Endothelial cell of umbilical vein (primary cell): Measurements from ENCODE around the gene TBC1D9B. TPM values are rescaled to one million over a fixed set of nuclear protein-coding genes. Genes with fewer than 3 reads are reported as not detected.

Source experiments
- BruUV-seq: library from RNA; stranded (reverse); fragments of 400-500 nt; replicated peaks from 2 replicates; lab custom pipeline; 2021; lab: Mats Ljungman, UMichigan
- CTCF ChIA-PET: fragments of 300-600, 350-600 bp; sonication (Branson Sonifier 250); formaldehyde crosslinking; loops from one replicate; lab custom pipeline; 2021; ENCODE audit warnings: antibody characterized with exemption, inconsistent platforms; lab: Charles Lee
- POLR2A ChIA-PET: fragments of 300-600, 350-600 bp; sonication (Branson Sonifier 250); formaldehyde crosslinking; loops from one replicate; lab custom pipeline; 2021; ENCODE audit warnings: antibody characterized with exemption, inconsistent platforms; lab: Charles Lee
- DNase-seq: peaks from one replicate; pipeline ENCODE4 v3.0.0-alpha.2; 2011; ENCODE audit warnings: low read depth, low spot score
- FAIRE-seq: peaks from 2 replicates; lab custom pipeline; 2011; peaks lifted over from hg19 to GRCh38; lab: Jason Lieb, UNC
- H2AFZ ChIP-seq: 2 replicates; pipeline ENCODE4 v1.6.0; 2012; ENCODE audit warnings: low read depth, low read length, control low read depth, inconsistent platforms
- H3K27ac ChIP-seq: 2 replicates; pipeline ENCODE4 v1.5.1; 2011; ENCODE audit warnings: low read depth, mild to moderate bottlenecking, control low read depth, low read length, moderate library complexity; ENCODE audit not compliant: insufficient read depth
- H3K27me3 ChIP-seq, 2 experiments: 2 replicates each; pipeline versions ENCODE4 v1.6.0 to v1.6.1; 2011; ENCODE audit warnings: low read length in 2 of 2, mixed read lengths in 1 of 2; ENCODE audit not compliant: control insufficient read depth in 2 of 2, insufficient read depth in 2 of 2
- H3K36me3 ChIP-seq, 2 experiments: 2 replicates in 1 of 2; 3 replicates in 1 of 2; pipeline ENCODE4 v1.5.1; 2011; ENCODE audit warnings: low read length in 2 of 2, mild to moderate bottlenecking in 1 of 2, moderate library complexity in 1 of 2; ENCODE audit not compliant: control insufficient read depth in 2 of 2, insufficient read depth in 2 of 2; ENCODE audit errors: extremely low read depth in 1 of 2
- H3K4me1 ChIP-seq: 3 replicates; pipeline ENCODE4 v1.5.1; 2011; ENCODE audit warnings: mild to moderate bottlenecking, low read length; ENCODE audit not compliant: control insufficient read depth, insufficient read depth; ENCODE audit errors: extremely low read depth
- H3K4me2 ChIP-seq: 2 replicates; pipeline ENCODE4 v1.6.1; 2011; ENCODE audit warnings: low read length, control low read depth, mixed read lengths; ENCODE audit not compliant: insufficient read depth
- H3K4me3 ChIP-seq, 3 experiments: fragments of 200-600 bp in 1 of 3; sonication (generic), shearing (Covaris generic) in 1 of 3; replicated peaks in 1 of 3; 2 replicates each; pipeline ENCODE4 v1.5.1; 2011 to 2016; ENCODE audit warnings: control low read depth in 3 of 3, low read length in 3 of 3, mild to moderate bottlenecking in 2 of 3, inconsistent platforms in 1 of 3, low read depth in 1 of 3, moderate library complexity in 1 of 3; ENCODE audit not compliant: insufficient read depth in 1 of 3
- H3K79me2 ChIP-seq: 2 replicates; pipeline ENCODE4 v1.6.0; 2012; ENCODE audit warnings: low read length, inconsistent platforms; ENCODE audit not compliant: control insufficient read depth, insufficient read depth
- H3K9ac ChIP-seq: replicated peaks from 2 replicates; pipeline ENCODE3; 2011; ENCODE audit warnings: low read length, control low read depth; ENCODE audit not compliant: insufficient read depth; ENCODE audit errors: extremely low read depth
- H3K9me1 ChIP-seq: replicated peaks from 3 replicates; pipeline ENCODE4 v1.6.0; 2011; ENCODE audit warnings: mild to moderate bottlenecking, low read length; ENCODE audit not compliant: control insufficient read depth, insufficient read depth; ENCODE audit errors: extremely low read depth
- H3K9me3 ChIP-seq: replicated peaks from 2 replicates; pipeline ENCODE4 v1.5.1; 2012; ENCODE audit warnings: low read length, inconsistent platforms; ENCODE audit not compliant: control insufficient read depth, insufficient read depth
- H4K20me1 ChIP-seq: replicated peaks from 2 replicates; pipeline ENCODE3; 2011; ENCODE audit warnings: mild to moderate bottlenecking, low read length; ENCODE audit not compliant: control insufficient read depth, insufficient read depth; ENCODE audit errors: extremely low read depth
- CTCF ChIP-seq, 2 donors: IDR thresholded peaks; 1 replicate in 1 of 2; 2 replicates in 1 of 2; pipeline ENCODE4 v1.5.1; 2011; ENCODE audit warnings: low read length in 2 of 2, mild to moderate bottlenecking in 2 of 2, moderate library complexity in 2 of 2, control low read depth in 1 of 2, inconsistent platforms in 1 of 2, low read depth in 1 of 2; ENCODE audit not compliant: insufficient read depth in 1 of 2; ENCODE audit errors: extremely low read depth in 1 of 2
- EZH2 ChIP-seq: IDR thresholded peaks from 2 replicates; pipeline ENCODE4 v1.6.1; 2012; ENCODE audit warnings: borderline replicate concordance, low read depth, mild to moderate bottlenecking, moderate library complexity, low read length, inconsistent platforms; ENCODE audit not compliant: severe bottlenecking
- FOS ChIP-seq: IDR thresholded peaks from 2 replicates; pipeline ENCODE4 v1.6.1; 2011; ENCODE audit warnings: mild to moderate bottlenecking, low read length, moderate library complexity, borderline replicate concordance; ENCODE audit not compliant: insufficient read depth
- GATA2 ChIP-seq: IDR thresholded peaks from 2 replicates; pipeline ENCODE4 v1.7.0; 2011; ENCODE audit warnings: low read depth, mild to moderate bottlenecking, moderate library complexity, mixed read lengths, low read length; ENCODE audit not compliant: insufficient read length, insufficient read depth
- JUN ChIP-seq: IDR thresholded peaks from 2 replicates; pipeline ENCODE4 v1.6.1; 2011; ENCODE audit warnings: borderline replicate concordance, low read depth; ENCODE audit not compliant: insufficient read length, insufficient read depth
- MAX ChIP-seq: IDR thresholded peaks from 2 replicates; pipeline ENCODE4 v1.6.1; 2011; ENCODE audit not compliant: insufficient read depth, insufficient read length
- MYC ChIP-seq: IDR thresholded peaks from one replicate; pipeline ENCODE4 v1.6.1; 2011; ENCODE audit warnings: mild to moderate bottlenecking, low read depth, low read length
- POLR2A ChIP-seq: IDR thresholded peaks from 2 replicates; pipeline ENCODE4 v1.6.1; 2012; ENCODE audit warnings: low read depth, mild to moderate bottlenecking, control low read depth, low read length
- POLR2AphosphoS5 ChIP-seq: IDR thresholded peaks from 2 replicates; pipeline ENCODE4 v1.6.1; 2012; ENCODE audit warnings: low read depth, mild to moderate bottlenecking, control low read depth, low read length, moderate library complexity; ENCODE audit not compliant: insufficient read depth
- dilution Hi-C: fragments of 300-500 bp; cut with MboI; formaldehyde crosslinking; loops from one replicate; pipeline ENCODE4 v1.15.0; 2019; ENCODE audit warnings: low sequenced_read_pairs; ENCODE audit not compliant: extremely low pct_ligation_motif_present
- intact Hi-C: fragments of 100-400 bp; cut with micrococcal nuclease; formaldehyde crosslinking; loops from one replicate; pipeline ENCODE4 v1.10.0; 2022
- polyA plus RNA-seq, 4 experiments: library from polyadenylated mRNA; depleted of rRNA in 3 of 4; stranded (reverse) in 3 of 4; unstranded in 1 of 4; fragments of >200 nt; gene quantifications; 2 replicates each; pipeline versions ENCODE4 v1.2.1 to v1.2.3, GENCODE V29; 2011 to 2012; ENCODE audit warnings: missing spikeins in 1 of 4
- total RNA-seq: library from RNA; stranded (reverse); gene quantifications from 2 replicates; pipeline ENCODE4 v1.2.3, GENCODE V29; 2021

Gene TBC1D9B
- total and polyA plus RNA-seq, 2 donors (not counting 3 experiments of a cell fraction or from before 2014, with no cell fraction given): 82.8 to 150 TPM

- no peak overlapping the region for H2AFZ ChIP-seq
- BruUV-seq: no TSS peak
- H3K4me3 ChIP-seq: no peak overlapping the region
- peaks cover 6% of the 10 kb centered on the region for H3K9me3 ChIP-seq
- no peak overlapping the region for H3K27ac ChIP-seq
- H3K9ac ChIP-seq: no peak overlapping the region
- H3K9me1 ChIP-seq: no peaks in the 10 kb centered on the region
- H3K79me2 ChIP-seq: no peaks in the 10 kb centered on the region
- POLR2A ChIA-PET: no interaction called here
- no peaks in the 10 kb centered on the region for H4K20me1 ChIP-seq
- no peak for FAIRE-seq
- TF ChIP-seq JUN (no peak), GATA2 (no peak), CTCF (IDR thresholded peaks at IDR 0.05; ENCODE audit: extremely low read depth in 1 of 2, insufficient read depth in 1 of 2, low read depth in 1 of 2, low read length in 2 of 2) (no peak), POLR2A (no peak), POLR2AphosphoS5 (no peak), FOS (no peak), MAX (no peak), MYC (no peak), EZH2 (no peak)
- no peaks in the 10 kb centered on the region for H3K27me3 ChIP-seq
- intact Hi-C loops: no loop called here
- DNase-seq: no peak
- no peak overlapping the region for H3K4me2 ChIP-seq
- dilution Hi-C loops: no loop called here
- CTCF ChIA-PET: no interaction called here
- peaks cover 11 to 49% of the 10 kb centered on the region in 2 experiments for H3K36me3 ChIP-seq
- H3K4me1 ChIP-seq: no peaks in the 10 kb centered on the region
Observed at GRCh38 chr5:179879003-179879689, 28.6 kb downstream of the TBC1D9B start.
